ENCODE measurements around the gene XPO5.
A peak's percentile ranks its signal among the peaks of the same experiment; 100 is the strongest.

Gene XPO5

DNA sequence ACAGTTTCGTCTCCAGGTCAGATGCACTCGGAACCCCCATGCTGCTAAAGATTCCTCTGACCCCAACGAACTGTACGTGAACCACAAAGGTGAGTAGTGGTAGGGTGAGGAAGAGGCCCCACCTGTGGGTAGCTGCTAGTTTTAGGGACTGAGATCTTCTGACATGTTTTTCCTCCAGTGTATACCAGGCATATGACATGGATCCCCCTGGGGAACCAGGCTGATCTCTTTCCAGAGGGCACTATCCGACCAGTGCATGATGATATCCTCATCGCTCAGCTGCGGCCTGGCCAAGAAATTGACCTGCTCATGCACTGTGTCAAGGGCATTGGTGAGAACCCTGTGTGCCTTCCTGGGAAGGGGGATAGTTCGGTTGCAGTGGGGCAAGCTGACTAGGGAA lies 55.7 kb downstream of the XPO5 start:
- DNase-seq (ENCODE audit: low read depth in 2 of 3, low spot score in 2 of 3), result no peak

GRCh38 chr6:43517505-43518357 lies 58.1 kb downstream of the XPO5 start:
- no peak for DNase-seq (ENCODE audit: low read depth in 2 of 3, low spot score in 2 of 3)

DNA sequence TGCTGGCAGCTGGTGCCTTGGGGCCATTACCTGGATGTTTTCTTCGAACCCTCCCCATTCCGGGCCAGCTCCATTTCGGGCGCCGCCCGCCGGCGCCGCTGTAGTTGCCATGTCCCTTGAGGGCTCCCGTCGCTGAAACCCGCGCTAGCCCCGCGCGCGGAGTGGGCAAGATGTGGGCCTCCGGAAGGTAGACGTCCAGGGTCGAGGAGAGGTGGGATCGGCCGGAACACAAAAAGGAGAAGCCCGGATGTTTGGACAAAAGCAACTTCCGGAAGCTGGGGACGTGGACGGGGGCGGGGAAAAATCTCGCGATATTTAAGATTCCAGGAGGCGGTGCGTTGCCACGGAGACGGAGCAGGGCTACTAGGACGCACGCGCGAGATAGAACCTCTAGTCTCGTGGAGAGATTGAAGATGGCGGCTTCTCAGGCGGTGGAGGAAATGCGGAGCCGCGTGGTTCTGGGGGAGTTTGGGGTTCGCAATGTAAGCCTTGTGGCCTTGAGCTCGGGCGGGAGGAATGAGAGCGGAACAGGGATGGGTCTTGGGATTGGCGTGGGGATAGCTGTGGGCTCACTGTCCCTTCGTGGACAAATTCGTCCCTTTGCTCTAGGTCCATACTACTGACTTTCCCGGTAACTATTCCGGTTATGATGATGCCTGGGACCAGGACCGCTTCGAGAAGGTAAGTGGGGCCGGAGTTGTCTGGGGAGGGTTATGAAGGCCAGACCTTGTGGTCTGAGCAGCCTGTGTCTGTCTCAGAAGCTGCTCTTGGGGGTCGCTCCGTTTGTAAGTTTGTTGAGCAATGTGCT lies 58.9 kb downstream of the XPO5 start, which contains the start of the genes POLR1C and YIPF3:
POLR1C (plus strand) TSS at position 393 of the 808 bp plus-strand sequence; CDS start at position 414, 21 bp downstream.
YIPF3 (minus strand) TSS at position 230 of the 808 bp plus-strand sequence; CDS start at position 111, 119 bp downstream.
- DNase-seq (ENCODE audit: low read depth in 2 of 3, low spot score in 2 of 3), result peak; percentile 86 to 95 (median 90)

- DNase-seq (ENCODE audit: low read depth in 2 of 3, low spot score in 2 of 3), result no peak
Observed at GRCh38 chr6:43516367-43516696, 59.5 kb downstream of the XPO5 start.

DNA sequence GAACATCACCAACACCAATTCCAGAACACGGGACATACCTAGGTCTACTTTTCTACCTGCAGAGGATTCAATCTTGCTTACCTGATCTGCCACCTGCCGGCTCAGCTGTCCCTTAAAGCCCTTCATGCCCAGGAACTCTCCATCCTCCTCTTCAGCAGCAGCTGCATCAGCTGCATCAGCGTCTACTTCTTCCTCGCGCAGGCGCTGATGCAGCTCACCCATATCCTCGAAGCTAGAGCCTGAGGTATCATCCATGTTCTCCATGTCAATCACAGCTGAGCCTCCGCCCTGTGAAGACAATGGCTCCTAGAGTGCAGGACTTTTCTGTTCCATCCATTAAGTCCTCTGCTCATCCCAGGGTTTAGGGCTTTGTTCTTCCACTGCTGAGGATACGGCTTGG lies 60.0 kb downstream of the XPO5 start:
- DNase-seq (ENCODE audit: low read depth in 2 of 3, low spot score in 2 of 3), result no peak

GRCh38 chr6:43511824-43512415 lies 63.9 kb downstream of the XPO5 start:
- DNase-seq (ENCODE audit: low read depth in 2 of 3, low spot score in 2 of 3), result no peak

- DNase-seq (ENCODE audit: low read depth in 2 of 3, low spot score in 2 of 3), result no peak
Observed at GRCh38 chr6:43510827-43511163, 65.0 kb downstream of the XPO5 start.

DNA sequence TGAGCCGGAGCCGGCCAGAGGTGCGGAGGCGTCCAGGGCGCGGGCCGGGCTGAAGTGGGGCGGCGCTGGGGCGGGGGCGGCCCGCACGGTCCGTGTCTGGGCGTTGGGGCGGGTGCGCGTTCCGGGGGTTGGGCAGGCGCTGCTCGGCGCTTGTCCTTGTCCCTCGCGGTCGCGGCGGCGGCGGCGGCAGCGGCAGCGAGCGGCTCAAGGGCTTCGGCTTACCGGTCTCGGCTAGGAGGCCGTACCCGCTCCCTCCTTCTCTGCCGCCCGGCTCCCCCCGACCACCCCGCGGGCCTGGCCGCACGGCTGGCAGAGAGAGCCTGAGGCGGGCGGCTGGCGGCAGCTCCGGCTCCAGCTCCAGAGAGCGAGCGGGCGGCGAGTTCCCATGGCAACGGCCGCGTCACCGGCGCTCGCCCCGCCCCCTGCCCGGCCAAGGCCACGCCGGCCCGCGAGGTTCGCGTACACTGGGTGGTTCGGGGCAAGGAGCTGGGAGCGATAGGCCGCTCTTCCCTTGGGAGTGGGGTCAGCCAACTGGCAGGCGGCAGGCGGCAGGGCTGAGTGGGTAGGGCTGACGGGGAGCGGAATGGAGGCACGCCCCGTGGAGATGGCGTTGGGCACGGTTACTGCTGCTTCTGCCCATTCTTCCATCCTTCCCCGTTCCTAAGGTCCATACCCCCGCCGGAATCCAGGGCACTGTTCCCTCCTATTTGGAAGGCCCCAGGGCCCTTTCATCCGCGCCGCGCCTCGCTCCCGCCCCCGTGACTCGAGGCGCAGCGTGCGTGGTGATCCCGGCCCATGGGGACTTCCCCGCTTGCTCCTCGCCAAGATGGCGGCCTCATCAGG lies 65.6 kb downstream of the XPO5 start, which contains the start of gene LRRC73:
LRRC73 (minus strand) TSS at position 363 of the 843 bp plus-strand sequence. CDS start 561 bp downstream, outside the sequence.
- peak; percentile 62 to 74 (median 62) for DNase-seq (ENCODE audit: low read depth in 2 of 3, low spot score in 2 of 3)

DNA sequence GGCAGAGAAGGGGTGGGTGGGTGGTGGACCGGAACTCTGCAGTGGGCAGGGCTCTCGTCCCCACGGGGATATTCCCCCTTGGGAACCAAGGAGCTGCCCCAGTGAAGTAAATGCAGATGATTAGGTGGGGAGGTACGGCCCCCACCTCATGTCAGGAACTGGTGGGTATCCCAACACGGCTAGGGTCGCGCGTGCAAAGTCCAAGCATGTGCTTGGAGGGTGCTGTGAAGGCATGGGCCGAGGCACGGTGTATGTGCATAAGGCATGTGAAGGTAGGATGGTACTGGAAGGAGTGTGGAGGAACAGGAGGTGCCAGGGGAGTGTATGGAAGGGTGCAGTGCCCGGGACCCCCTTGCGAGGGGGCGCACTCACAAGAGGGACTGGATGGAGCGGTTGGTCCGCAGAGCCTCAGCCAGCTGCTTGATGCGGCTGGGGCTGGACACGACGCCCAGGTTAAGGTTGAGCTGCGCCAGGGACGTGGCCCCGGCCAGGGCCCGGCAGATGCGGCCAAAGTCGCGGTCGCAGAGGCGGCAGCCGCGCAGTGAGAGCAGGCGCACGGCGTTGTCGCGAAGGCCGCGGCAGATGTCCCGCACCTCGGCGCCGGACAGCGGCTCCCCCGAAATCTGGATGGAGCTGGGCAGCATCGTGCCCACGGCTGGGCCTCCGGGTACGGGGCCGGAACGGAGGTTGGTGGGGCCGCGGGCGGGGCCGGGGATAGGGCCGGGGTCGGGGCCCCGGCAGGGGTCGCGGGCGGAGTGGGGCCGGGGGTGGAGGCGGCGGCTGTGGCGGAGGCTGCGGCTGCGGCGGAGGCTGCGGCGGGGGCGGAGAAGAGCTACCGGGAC lies 66.5 kb downstream of the XPO5 start:
- DNase-seq (ENCODE audit: low read depth in 2 of 3, low spot score in 2 of 3), result no peak

GRCh38 chr6:43508481-43509141 lies 67.2 kb downstream of the XPO5 start:
- no peak for DNase-seq (ENCODE audit: low read depth in 2 of 3, low spot score in 2 of 3)

GRCh38 chr6:43506667-43507471 lies 69.0 kb downstream of the XPO5 start:
- peak; percentile 40 to 86 (median 52) for DNase-seq (ENCODE audit: low read depth in 2 of 3, low spot score in 2 of 3)

DNA sequence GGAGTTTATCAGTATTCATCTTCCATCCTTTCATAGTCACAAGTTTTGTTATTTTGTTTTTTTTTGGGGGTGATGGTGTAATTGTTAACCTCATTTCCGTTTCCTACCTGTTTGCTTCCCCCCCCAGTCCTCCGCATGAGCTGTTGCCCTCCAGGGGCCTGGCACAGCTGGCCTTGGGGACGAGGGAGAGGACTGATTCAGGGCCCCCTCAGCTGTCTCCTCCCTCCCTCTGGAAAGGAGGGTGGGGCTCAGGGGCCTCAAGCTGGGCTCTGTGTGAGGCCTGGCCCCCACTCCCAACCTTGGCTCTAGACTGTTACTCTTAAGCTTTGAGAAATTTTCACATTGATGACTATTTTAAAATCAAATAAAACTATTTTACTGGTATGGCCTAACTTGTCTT lies 69.7 kb downstream of the XPO5 start:
- no peak for DNase-seq (ENCODE audit: low read depth in 2 of 3, low spot score in 2 of 3)

GRCh38 chr6:43505718-43506117 lies 70.1 kb downstream of the XPO5 start:
- no peak for DNase-seq (ENCODE audit: low read depth in 2 of 3, low spot score in 2 of 3)

GRCh38 chr6:43504756-43505593 lies 70.9 kb downstream of the XPO5 start:
- DNase-seq (ENCODE audit: low read depth in 2 of 3, low spot score in 2 of 3), result no peak

- DNase-seq (ENCODE audit: low read depth in 2 of 3, low spot score in 2 of 3), result no peak
Observed at GRCh38 chr6:43503443-43503842, 72.4 kb downstream of the XPO5 start.

DNA sequence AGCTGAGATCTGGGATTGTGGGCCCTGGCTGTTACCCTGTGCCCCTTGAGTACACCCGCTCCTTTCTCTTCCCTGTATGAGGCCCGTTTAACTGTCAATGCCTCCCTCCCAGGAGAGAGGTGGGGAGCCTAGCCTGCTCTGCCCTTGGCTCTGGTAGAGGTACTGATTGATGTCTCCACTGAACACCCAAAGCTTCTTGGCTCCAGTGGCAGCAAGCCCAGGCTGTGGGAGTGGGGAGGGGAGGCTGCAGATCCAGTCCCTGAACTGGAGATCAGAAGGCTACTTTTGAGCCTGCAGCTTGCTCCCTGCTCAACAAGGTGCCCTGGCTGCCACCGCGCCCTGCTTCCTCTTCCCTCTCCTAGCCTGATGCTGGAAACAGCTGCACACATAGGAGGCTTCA lies 73.2 kb downstream of the XPO5 start:
- DNase-seq (ENCODE audit: low read depth in 2 of 3, low spot score in 2 of 3), result no peak

- no peak for DNase-seq (ENCODE audit: low read depth in 2 of 3, low spot score in 2 of 3)
Observed at GRCh38 chr6:43500921-43501320, 74.9 kb downstream of the XPO5 start.

Measured in activated CD8-positive, alpha-beta memory T cell treated with anti-CD3 and anti-CD28 coated beads for 48 hours (primary cell).